ENCODE data around the gene LST1.

The LST1 gene

GRCh38 chr6:31621320-31621939 lies 35.4 kb downstream of the LST1 start:
- DNase-seq = no peak

- DNase-seq = no peak
Measured at GRCh38 chr6:31621991-31622390, 35.9 kb downstream of the LST1 start.

- no peak for DNase-seq
Measured at GRCh38 chr6:31622684-31623091, 36.6 kb downstream of the LST1 start.

GRCh38 chr6:31624070-31624469 lies 38.0 kb downstream of the LST1 start:
- no peak for DNase-seq

- no peak for DNase-seq
Measured at GRCh38 chr6:31626952-31627351, 40.9 kb downstream of the LST1 start.

GRCh38 chr6:31627690-31628287 lies 41.7 kb downstream of the LST1 start:
- no peak for DNase-seq

GRCh38 chr6:31629014-31629413 lies 42.9 kb downstream of the LST1 start:
- DNase-seq = no peak

- no peak for DNase-seq
Measured at GRCh38 chr6:31630177-31630934, 44.3 kb downstream of the LST1 start.

- DNase-seq = no peak
Measured at GRCh38 chr6:31631209-31631608, 45.1 kb downstream of the LST1 start.

GRCh38 chr6:31631681-31632278 lies 45.7 kb downstream of the LST1 start:
- no peak for DNase-seq

- no peak for DNase-seq
Measured at GRCh38 chr6:31632279-31632946, 46.3 kb downstream of the LST1 start.

- no peak for DNase-seq
Measured at GRCh38 chr6:31633447-31633846, 47.4 kb downstream of the LST1 start.

GRCh38 chr6:31634131-31634530 lies 48.1 kb downstream of the LST1 start:
- no peak for DNase-seq

- DNase-seq = no peak
Measured at GRCh38 chr6:31634969-31635575, 49.0 kb downstream of the LST1 start.

- no peak for DNase-seq
Measured at GRCh38 chr6:31636698-31637596, 50.9 kb downstream of the LST1 start.

Data from CD4-positive, alpha-beta T cell treated with Interleukin-1 beta for 1 hour (primary cell).